Measurements from ENCODE around the gene SNAI3. TPM values are rescaled to one million over a fixed set of nuclear protein-coding genes. Genes with fewer than 3 reads are reported as not detected.

The SNAI3 gene
- total and polyA plus RNA-seq, 2 of the 8 experiments (the other 6 are each of a cell fraction or from before 2014, with no cell fraction given): 8.5 to 13.3 TPM

DNA sequence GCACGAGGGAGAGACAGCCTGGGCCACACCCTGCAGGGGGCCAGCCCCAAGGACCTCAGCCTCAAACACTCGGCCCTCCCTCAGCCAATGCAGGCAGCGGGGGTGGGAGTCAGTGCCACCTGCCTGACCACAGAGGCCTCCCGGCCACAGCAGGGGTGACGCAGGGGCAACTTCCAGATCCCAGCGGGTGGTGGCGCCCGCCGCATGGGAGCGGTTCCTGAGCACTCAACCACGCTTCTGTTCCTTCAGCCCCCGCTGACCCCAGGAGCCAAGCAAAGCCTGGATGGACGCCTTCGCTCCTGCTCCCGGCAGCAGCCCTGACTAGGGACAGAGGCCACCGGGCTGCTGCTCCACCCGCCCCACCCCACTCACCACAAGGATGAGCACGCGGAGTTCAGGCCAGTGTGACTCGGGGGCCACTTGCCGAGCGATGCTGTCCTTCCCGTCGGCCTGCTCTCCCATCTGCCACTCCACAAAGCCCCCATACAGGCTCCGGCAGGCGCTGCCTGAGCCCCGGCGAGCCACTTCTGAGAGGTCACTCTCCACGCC is 30.5 kb downstream of the SNAI3 start:
- Histone ChIP-seq H4K20me1 (replicated peaks in 1 of 2; ENCODE audit: control insufficient read depth in 1 of 2, insufficient read depth in 2 of 2, low read length in 2 of 2) (peaks cover 2 to 35% of the 10 kb centered on the region in 2 experiments), H2BK15ac (ENCODE audit: low read length) (no peak overlapping the region), H2AFZ (ENCODE audit: low read length) (no peak overlapping the region), H4K91ac (replicated peaks; ENCODE audit: insufficient read length, low read length) (no peak overlapping the region), H3K56ac (replicated peaks; ENCODE audit: insufficient read length, low read depth, low read length) (no peak overlapping the region), H3K4ac (replicated peaks; ENCODE audit: insufficient read length, low read depth, low read length) (no peak overlapping the region), H2BK20ac (ENCODE audit: low read length) (no peak overlapping the region), H3K36me3 (ENCODE audit: control insufficient read depth in 2 of 4, insufficient read depth in 4 of 4, low read length in 3 of 4) (peaks cover 3 to 29% (median 4%) of the 10 kb centered on the region in 4 experiments; a peak in 7 of 8 replicates), H3K23ac (ENCODE audit: insufficient read length) (no peak overlapping the region), H4K8ac (ENCODE audit: extremely low read depth, insufficient read depth, low read length) (no peak overlapping the region; the same call in 1 of the 2 replicates), H3K79me1 (ENCODE audit: low read depth, low read length) (peaks cover 2% of the 10 kb centered on the region; the same call in 1 of the 2 replicates), H2BK12ac (ENCODE audit: low read depth, low read length) (no peak overlapping the region), H3K23me2 (ENCODE audit: low read depth, low read length) (peaks cover 2% of the 10 kb centered on the region; the same call in 1 of the 2 replicates), H3K4me1 (replicated peaks in 1 of 4; ENCODE audit: control insufficient read depth in 3 of 4, insufficient read depth in 4 of 4, low read length in 3 of 4) (peaks cover 0 to 6% (median 4%) of the 10 kb centered on the region in 4 experiments; a peak in 5 of 7 replicates), H3K9ac (replicated peaks in 1 of 4; ENCODE audit: extremely low read depth in 1 of 4, low read depth in 3 of 4, low read length in 3 of 4) (no peak overlapping the region), H3K18ac (ENCODE audit: extremely low read depth, low read length) (no peak overlapping the region), H4K5ac (ENCODE audit: insufficient read length, low read depth, low read length) (no peak overlapping the region), H3K4me2 (ENCODE audit: insufficient read depth in 1 of 2, low read depth in 2 of 2, low read length in 2 of 2) (no peak overlapping the region), H3K27me3 (replicated peaks in 1 of 4; ENCODE audit: control insufficient read depth in 3 of 4, extremely low read depth in 1 of 4, insufficient read depth in 3 of 4, low read length in 3 of 4) (no peaks in the 10 kb centered on the region), H2BK120ac (replicated peaks; ENCODE audit: low read depth, low read length) (no peak overlapping the region), H3K79me2 (ENCODE audit: control insufficient read depth in 1 of 2, insufficient read depth in 2 of 2, low read length in 2 of 2) (peaks cover 0 to 19% of the 10 kb centered on the region in 2 experiments; a peak in 3 of 4 replicates), H2AK5ac (ENCODE audit: low read depth, low read length) (no peak overlapping the region), H3K27ac (ENCODE audit: low read depth, low read length) (no peak overlapping the region), H3K14ac (ENCODE audit: insufficient read length) (no peak overlapping the region), H3K4me3 (ENCODE audit: extremely low read depth in 1 of 4, insufficient read depth in 2 of 4, low read depth in 3 of 4, low read length in 4 of 4) (no peak overlapping the region), H3K9me3 (ENCODE audit: insufficient read depth in 2 of 2, low read depth in 1 of 2, low read length in 1 of 2) (no peaks in the 10 kb centered on the region), H2BK5ac (ENCODE audit: low read depth, low read length) (no peak overlapping the region)
- ChIA-PET CTCF (ENCODE audit: partially characterized antibody) (interaction anchor here (0.7 to 1.5 kb wide), 6 partner anchors 9 to 50 kb away, joined by 3 to 5 read pairs (median 4); no protein-coding TSS in a partner anchor), POLR2A (ENCODE audit: partially characterized antibody) (no interaction called here)
- DNase-seq (ENCODE audit: low read depth in 1 of 2, low spot score in 2 of 2): no peak
- no peak for FAIRE-seq
- WGBS, 2 experiments (ENCODE audit: extremely low coverage in 1 of 2, insufficient coverage in 1 of 2, insufficient read length in 1 of 2, insufficient replicate concordance in 2 of 2, low coverage in 1 of 2, low lambda C conversion rate in 2 of 2, missing lambda C conversion rate in 1 of 2): 92% methylated on average over 19 of the region's 29 CpGs; no CpG with 5 or more reads in 1 of the 2 experiments
- no peak for TF ChIP-seq EZH2 (IDR thresholded peaks at IDR 0.05; ENCODE audit: low read depth, low read length, severe bottlenecking)
- TF ChIP-seq SIN3A (conservative IDR thresholded peaks at IDR 0.05 in 1 of 2, IDR thresholded peaks at IDR 0.05 in 1 of 2; ENCODE audit: low read depth in 1 of 2, low read length in 2 of 2): no peak
- no peak for TF ChIP-seq GABPA (IDR thresholded peaks at IDR 0.05; ENCODE audit: borderline replicate concordance, insufficient read depth, low read length)
- TF ChIP-seq FOSL1 (IDR thresholded peaks at IDR 0.05; ENCODE audit: insufficient read depth, low read depth, low read length): no peak
- TF ChIP-seq, protein P1, sequence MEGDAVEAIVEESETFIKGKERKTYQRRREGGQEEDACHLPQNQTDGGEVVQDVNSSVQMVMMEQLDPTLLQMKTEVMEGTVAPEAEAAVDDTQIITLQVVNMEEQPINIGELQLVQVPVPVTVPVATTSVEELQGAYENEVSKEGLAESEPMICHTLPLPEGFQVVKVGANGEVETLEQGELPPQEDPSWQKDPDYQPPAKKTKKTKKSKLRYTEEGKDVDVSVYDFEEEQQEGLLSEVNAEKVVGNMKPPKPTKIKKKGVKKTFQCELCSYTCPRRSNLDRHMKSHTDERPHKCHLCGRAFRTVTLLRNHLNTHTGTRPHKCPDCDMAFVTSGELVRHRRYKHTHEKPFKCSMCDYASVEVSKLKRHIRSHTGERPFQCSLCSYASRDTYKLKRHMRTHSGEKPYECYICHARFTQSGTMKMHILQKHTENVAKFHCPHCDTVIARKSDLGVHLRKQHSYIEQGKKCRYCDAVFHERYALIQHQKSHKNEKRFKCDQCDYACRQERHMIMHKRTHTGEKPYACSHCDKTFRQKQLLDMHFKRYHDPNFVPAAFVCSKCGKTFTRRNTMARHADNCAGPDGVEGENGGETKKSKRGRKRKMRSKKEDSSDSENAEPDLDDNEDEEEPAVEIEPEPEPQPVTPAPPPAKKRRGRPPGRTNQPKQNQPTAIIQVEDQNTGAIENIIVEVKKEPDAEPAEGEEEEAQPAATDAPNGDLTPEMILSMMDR (IDR thresholded peaks at IDR 0.05; ENCODE audit: control extremely low read depth in 1 of 3, insufficient read depth in 1 of 3, low read depth in 1 of 3, low read length in 3 of 3): no peak
- TF ChIP-seq SP4 (IDR thresholded peaks at IDR 0.05; ENCODE audit: low read length): no peak
- TF ChIP-seq, protein P2, sequence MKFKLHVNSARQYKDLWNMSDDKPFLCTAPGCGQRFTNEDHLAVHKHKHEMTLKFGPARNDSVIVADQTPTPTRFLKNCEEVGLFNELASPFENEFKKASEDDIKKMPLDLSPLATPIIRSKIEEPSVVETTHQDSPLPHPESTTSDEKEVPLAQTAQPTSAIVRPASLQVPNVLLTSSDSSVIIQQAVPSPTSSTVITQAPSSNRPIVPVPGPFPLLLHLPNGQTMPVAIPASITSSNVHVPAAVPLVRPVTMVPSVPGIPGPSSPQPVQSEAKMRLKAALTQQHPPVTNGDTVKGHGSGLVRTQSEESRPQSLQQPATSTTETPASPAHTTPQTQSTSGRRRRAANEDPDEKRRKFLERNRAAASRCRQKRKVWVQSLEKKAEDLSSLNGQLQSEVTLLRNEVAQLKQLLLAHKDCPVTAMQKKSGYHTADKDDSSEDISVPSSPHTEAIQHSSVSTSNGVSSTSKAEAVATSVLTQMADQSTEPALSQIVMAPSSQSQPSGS (IDR thresholded peaks at IDR 0.05; ENCODE audit: low read length): no peak
- no peak for TF ChIP-seq TCF12 (IDR thresholded peaks at IDR 0.05; ENCODE audit: low read depth, low read length)

Measured in H1 (cell line).